ENCODE results near the gene PTPRB. TPM values are rescaled to one million over a fixed set of nuclear protein-coding genes. Genes with fewer than 3 reads are reported as not detected.

PTPRB gene
- total and polyA plus RNA-seq, 2 experiments from 2014 or later, result 0.36 to 1.7 TPM

GRCh38 chr12:70619471-70620152, 17.6 kb downstream of the PTPRB start:
- Histone ChIP-seq H2AFZ (no peak overlapping the region), H3K4me1 (ENCODE audit: insufficient read depth) (no peaks in the 10 kb centered on the region), H3K27ac (no peak overlapping the region), H3K27me3 (peaks cover 5% of the 10 kb centered on the region), H3K4me3 (no peak overlapping the region), H3K9me3 (ENCODE audit: low read depth) (no peaks in the 10 kb centered on the region), H3K36me3 (replicated peaks; ENCODE audit: insufficient read depth, low read depth) (no peaks in the 10 kb centered on the region), H3K4me2 (no peak overlapping the region), H3K79me2 (no peaks in the 10 kb centered on the region), H3K9me2 (replicated peaks; ENCODE audit: insufficient read depth) (no peaks in the 10 kb centered on the region), H4K20me1 (ENCODE audit: insufficient read depth, poor library complexity, severe bottlenecking) (no peaks in the 10 kb centered on the region)
- DNase-seq (ENCODE audit: low spot score), result no peak
- WGBS (ENCODE audit: low lambda C conversion rate, missing lambda C conversion rate), result 96% methylated on average over 5 of the region's 5 CpGs
- TF ChIP-seq EZH2 (IDR thresholded peaks at IDR 0.05; ENCODE audit: borderline replicate concordance) (no peak), EZH2phosphoT487 (IDR thresholded peaks at IDR 0.05; ENCODE audit: low read depth, severe bottlenecking, unreplicated experiment) (no peak), CTCF (IDR thresholded peaks at IDR 0.05; ENCODE audit: poor library complexity) (no peak)

- no peaks in the 10 kb centered on the region for H4K20me1 ChIP-seq (ENCODE audit: insufficient read depth, poor library complexity, severe bottlenecking)
- no peaks in the 10 kb centered on the region for H3K4me1 ChIP-seq (ENCODE audit: insufficient read depth)
- H3K9me3 ChIP-seq (ENCODE audit: low read depth), result no peaks in the 10 kb centered on the region
- no peak for DNase-seq (ENCODE audit: low spot score)
- H2AFZ ChIP-seq, result no peak overlapping the region
- no peak overlapping the region for H3K4me3 ChIP-seq
- H3K79me2 ChIP-seq, result no peaks in the 10 kb centered on the region
- H3K27ac ChIP-seq, result no peak overlapping the region
- H3K36me3 ChIP-seq (replicated peaks; ENCODE audit: insufficient read depth, low read depth), result no peaks in the 10 kb centered on the region
- H3K27me3 ChIP-seq, result peaks cover 6% of the 10 kb centered on the region
- 93% methylated on average over 4 of the region's 4 CpGs for WGBS (ENCODE audit: low lambda C conversion rate, missing lambda C conversion rate)
- H3K4me2 ChIP-seq, result no peak overlapping the region
- TF ChIP-seq EZH2phosphoT487 (IDR thresholded peaks at IDR 0.05; ENCODE audit: low read depth, severe bottlenecking, unreplicated experiment), result no peak
- no peak for TF ChIP-seq EZH2 (IDR thresholded peaks at IDR 0.05; ENCODE audit: borderline replicate concordance)
- TF ChIP-seq CTCF (IDR thresholded peaks at IDR 0.05; ENCODE audit: poor library complexity), result no peak
- H3K9me2 ChIP-seq (replicated peaks; ENCODE audit: insufficient read depth), result no peaks in the 10 kb centered on the region
These were observed 18.9 kb downstream of the PTPRB start for GRCh38 chr12:70618371-70618770.

GRCh38 chr12:70617450-70617849, 19.8 kb downstream of the PTPRB start:
- H3K27ac ChIP-seq, result no peak overlapping the region
- H2AFZ ChIP-seq, result no peak overlapping the region
- no peak for DNase-seq (ENCODE audit: low spot score)
- H3K79me2 ChIP-seq, result no peaks in the 10 kb centered on the region
- H3K36me3 ChIP-seq (replicated peaks; ENCODE audit: insufficient read depth, low read depth), result no peaks in the 10 kb centered on the region
- no peak overlapping the region for H3K4me3 ChIP-seq
- no peak overlapping the region for H3K4me2 ChIP-seq
- no peaks in the 10 kb centered on the region for H3K9me2 ChIP-seq (replicated peaks; ENCODE audit: insufficient read depth)
- H3K27me3 ChIP-seq, result peaks cover 6% of the 10 kb centered on the region
- 93% methylated on average over 4 of the region's 4 CpGs for WGBS (ENCODE audit: low lambda C conversion rate, missing lambda C conversion rate)
- H3K9me3 ChIP-seq (ENCODE audit: low read depth), result no peaks in the 10 kb centered on the region
- no peaks in the 10 kb centered on the region for H3K4me1 ChIP-seq (ENCODE audit: insufficient read depth)
- H4K20me1 ChIP-seq (ENCODE audit: insufficient read depth, poor library complexity, severe bottlenecking), result no peaks in the 10 kb centered on the region
- no peak for TF ChIP-seq CTCF (IDR thresholded peaks at IDR 0.05; ENCODE audit: poor library complexity)
- TF ChIP-seq EZH2 (IDR thresholded peaks at IDR 0.05; ENCODE audit: borderline replicate concordance), result no peak
- TF ChIP-seq EZH2phosphoT487 (IDR thresholded peaks at IDR 0.05; ENCODE audit: low read depth, severe bottlenecking, unreplicated experiment), result no peak

All from hepatocyte (in vitro differentiated cells).